ENCODE measurements around the gene IL37. TPM values are rescaled to one million over a fixed set of nuclear protein-coding genes. Genes with fewer than 3 reads are reported as not detected.
A peak's percentile ranks its signal among the peaks of the same experiment; 100 is the strongest.
"Not testable (repeated sequence)": the region's sequence is repeated elsewhere in the genome, so short reads cannot be mapped to it uniquely, and the experiment has no call there.

IL37 gene
- total RNA-seq, 3 donors from 2014 or later = 0.67 to 0.82 TPM; not detected in 1

GRCh38 chr2:112924821-112925220 is 13.9 kb downstream of the IL37 start:
- peak; percentile 48 to 71 (median 55) for DNase-seq
- H3K36me3 ChIP-seq (ENCODE audit: low read depth) = no peaks in the 10 kb centered on the region
- H3K4me3 ChIP-seq = no peak overlapping the region
- intact Hi-C loops (cut with DNase I, micrococcal nuclease) = no loop called here
- H3K9me3 ChIP-seq = no peaks in the 10 kb centered on the region
- peaks cover 15% of the 10 kb centered on the region for H3K4me1 ChIP-seq (ENCODE audit: low read depth)
- ATAC-seq = peak; percentile 96
- no peak for TF ChIP-seq CTCF (IDR thresholded peaks at IDR 0.05)

GRCh38 chr2:112926707-112927106 is 15.7 kb downstream of the IL37 start:
- intact Hi-C loops (cut with DNase I, micrococcal nuclease) = no loop called here
- TF ChIP-seq CTCF (IDR thresholded peaks at IDR 0.05) = no peak
- no peak for ATAC-seq

GRCh38 chr2:112927745-112928144 is 16.8 kb downstream of the IL37 start:
- Histone ChIP-seq H3K9me3 (no peaks in the 10 kb centered on the region), H3K4me3 (no peak overlapping the region), H3K4me1 (ENCODE audit: low read depth) (peaks cover 11% of the 10 kb centered on the region), H3K36me3 (ENCODE audit: low read depth) (no peaks in the 10 kb centered on the region)
- intact Hi-C loops (cut with DNase I, micrococcal nuclease) = no loop called here
- no peak for DNase-seq
- no peak for ATAC-seq
- no peak for TF ChIP-seq CTCF (IDR thresholded peaks at IDR 0.05)

More at GRCh38 chr2:112926707-112927106, 15.7 kb downstream of the IL37 start:
- Histone ChIP-seq H3K36me3 (ENCODE audit: low read depth) (no peaks in the 10 kb centered on the region), H3K4me3 (no peak overlapping the region), H3K9me3 (no peaks in the 10 kb centered on the region), H3K4me1 (ENCODE audit: low read depth) (peaks cover 15% of the 10 kb centered on the region)
- no peak for DNase-seq

- no peak for TF ChIP-seq CTCF (IDR thresholded peaks at IDR 0.05)
- H3K4me1 ChIP-seq (ENCODE audit: low read depth) = no peaks in the 10 kb centered on the region
- H3K36me3 ChIP-seq (ENCODE audit: low read depth) = no peaks in the 10 kb centered on the region
- no peaks in the 10 kb centered on the region for H3K9me3 ChIP-seq
- ATAC-seq = no peak
- DNase-seq = no peak
- intact Hi-C loops (cut with DNase I, micrococcal nuclease) = loop anchor here in 1 of 2 donors (10.0 kb wide), 1 partner anchor 48 kb away; no protein-coding TSS in a partner anchor
- no peak overlapping the region for H3K4me3 ChIP-seq
These were observed 22.3 kb downstream of the IL37 start for GRCh38 chr2:112933261-112933660.

GRCh38 chr2:112934117-112934516 is 23.2 kb downstream of the IL37 start:
- H3K4me3 ChIP-seq; H3K36me3 ChIP-seq (ENCODE audit: low read depth); H3K4me1 ChIP-seq (ENCODE audit: low read depth); ATAC-seq; DNase-seq; H3K9me3 ChIP-seq: not testable (repeated sequence)
- intact Hi-C loops (cut with DNase I, micrococcal nuclease) = loop anchor here in 1 of 2 donors (10.0 kb wide), 1 partner anchor 49 kb away; no protein-coding TSS in a partner anchor

- no peaks in the 10 kb centered on the region for H3K36me3 ChIP-seq (ENCODE audit: low read depth)
- TF ChIP-seq CTCF (IDR thresholded peaks at IDR 0.05) = no peak
- H3K9me3 ChIP-seq = no peaks in the 10 kb centered on the region
- H3K4me3 ChIP-seq = no peak overlapping the region
- intact Hi-C loops (cut with DNase I, micrococcal nuclease) = loop anchor here in 1 of 2 donors (10.0 kb wide), 1 partner anchor 52 kb away; no protein-coding TSS in a partner anchor
- DNase-seq (no peak), ATAC-seq (no peak)
- H3K4me1 ChIP-seq (ENCODE audit: low read depth) = no peaks in the 10 kb centered on the region
These were observed 25.9 kb downstream of the IL37 start for GRCh38 chr2:112936927-112937232.
